NCI-H748 (cell line): ENCODE results near the gene CHAMP1.

Experiments used
- DNase-seq: peaks from one replicate; lab custom pipeline; 2025; ENCODE audit not compliant: unreplicated experiment; lab: John Stamatoyannopoulos, UW

The CHAMP1 gene

GRCh38 chr13:114299604-114300305 lies 14.5 kb upstream of the CHAMP1 start:
- no peak for DNase-seq

DNA sequence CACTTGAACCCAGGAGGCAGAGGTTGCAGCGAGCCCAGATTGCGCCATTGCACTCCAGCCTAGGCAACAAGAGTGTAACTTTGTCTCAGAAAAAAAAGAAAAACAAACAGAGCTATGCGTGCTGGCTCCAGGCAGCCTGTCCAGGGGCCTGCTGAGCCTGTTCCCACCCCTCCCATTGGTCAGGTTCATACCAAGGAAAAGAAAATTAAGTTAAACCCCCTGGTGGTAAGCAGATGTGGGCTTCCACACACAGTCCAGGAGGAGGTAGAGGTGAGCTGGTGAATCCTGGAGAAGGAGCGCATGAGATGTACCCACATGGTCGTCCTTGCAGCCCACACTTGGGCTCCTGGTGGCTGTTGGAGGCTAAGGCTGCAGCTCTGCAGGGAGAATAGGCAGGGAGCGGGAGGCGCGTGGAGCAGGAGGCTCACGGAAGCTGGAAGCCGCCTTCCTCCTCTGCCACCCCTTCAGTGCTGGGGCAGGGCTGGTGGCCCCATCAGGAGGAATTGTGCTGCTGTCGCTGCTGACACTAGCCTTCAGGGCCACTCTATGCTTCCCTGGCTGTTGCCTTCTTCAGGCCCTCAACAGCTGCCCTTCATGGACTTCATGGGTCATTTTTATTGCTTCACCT lies 10.5 kb upstream of the CHAMP1 start:
- no peak for DNase-seq

GRCh38 chr13:114304346-114305034 lies 9.8 kb upstream of the CHAMP1 start:
- no peak for DNase-seq

DNA sequence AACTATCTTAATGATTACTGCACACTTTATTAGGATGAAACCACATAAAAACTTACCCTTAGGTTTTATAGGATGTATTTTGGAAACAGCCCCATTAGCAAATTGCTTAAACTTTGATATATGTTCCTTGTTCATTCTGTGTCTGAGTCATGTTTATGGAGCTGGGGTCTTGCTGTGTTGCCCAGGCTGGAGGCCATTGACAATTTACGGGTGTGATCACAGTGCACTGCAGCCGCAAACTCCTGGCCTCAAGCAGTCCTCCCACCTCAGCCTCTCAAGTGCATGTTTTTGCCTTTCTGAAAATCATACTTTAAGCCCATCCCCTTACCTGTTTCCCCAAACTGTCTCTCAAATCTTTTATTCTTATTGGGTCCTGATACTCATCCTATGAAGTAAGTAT lies 5.2 kb upstream of the CHAMP1 start:
- no peak for DNase-seq

DNA sequence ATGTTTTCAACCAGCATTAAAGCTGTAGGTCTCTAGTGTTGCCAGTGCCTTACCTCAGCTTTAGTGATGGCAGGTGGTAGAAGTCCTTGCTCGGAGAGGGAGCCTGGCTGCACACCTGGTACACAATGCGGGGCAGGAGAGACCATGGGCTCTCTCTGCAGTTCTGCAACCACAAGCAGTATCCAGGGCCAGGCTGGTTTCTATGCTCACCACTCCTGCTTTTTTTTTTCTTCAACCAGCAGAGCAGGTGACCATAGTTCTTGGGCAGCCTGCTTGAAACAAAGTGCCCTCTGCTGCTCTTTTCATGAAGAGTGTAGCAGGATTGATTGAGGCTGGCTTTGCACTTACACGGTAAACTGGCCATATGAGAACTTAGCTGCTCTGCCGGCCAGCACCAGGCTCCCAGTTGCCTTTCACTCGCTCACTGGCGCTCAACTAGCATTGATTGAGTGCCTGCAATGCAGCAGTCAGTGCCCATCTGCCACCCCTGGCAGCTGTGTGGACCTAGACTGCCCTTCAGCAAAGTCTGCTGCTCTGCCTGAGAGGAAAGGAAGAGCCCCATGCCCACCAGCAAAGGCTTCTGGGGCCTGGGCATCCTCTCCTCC lies 4.4 kb upstream of the CHAMP1 start:
- no peak for DNase-seq

- no peak for DNase-seq
These were observed 3.3 kb upstream of the CHAMP1 start for GRCh38 chr13:114310956-114311355.

DNA sequence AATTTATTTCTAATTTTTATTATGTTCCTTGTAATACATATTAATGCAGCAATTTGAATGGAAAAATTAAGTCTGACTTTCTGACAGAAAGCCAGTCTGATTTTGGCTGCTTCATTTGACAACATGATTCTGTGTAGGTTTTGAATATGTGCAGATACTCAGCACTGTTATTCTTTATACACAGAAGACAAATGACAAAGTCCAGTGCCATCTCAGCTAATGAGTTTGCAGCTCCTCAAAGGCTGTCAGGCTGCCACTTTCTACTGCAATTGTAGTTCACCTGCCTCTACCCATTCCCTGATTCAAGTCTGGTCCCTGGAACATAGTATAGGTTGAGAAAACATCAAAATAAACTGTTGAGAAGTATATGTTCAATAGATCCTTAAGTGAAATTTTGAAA lies 2.9 kb upstream of the CHAMP1 start:
- no peak for DNase-seq

DNA sequence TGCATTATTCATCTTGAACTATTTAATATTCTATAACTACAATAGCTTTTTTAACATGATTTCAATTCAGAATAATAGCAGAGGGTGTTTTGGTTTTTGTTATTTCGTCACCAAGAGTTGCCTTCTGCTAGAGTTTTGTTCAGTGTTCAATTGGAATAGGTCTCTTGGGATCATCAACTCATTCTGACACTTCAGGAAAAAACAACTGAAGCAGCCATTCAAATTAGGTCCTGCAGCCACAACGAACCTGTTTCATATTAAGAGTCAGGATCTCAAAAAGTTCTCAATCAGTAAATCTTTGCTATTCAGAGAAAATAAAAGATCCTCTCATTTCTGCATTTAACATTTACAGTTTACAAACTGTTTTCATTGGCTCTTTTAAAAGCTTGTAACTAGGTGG lies 2.4 kb upstream of the CHAMP1 start:
- no peak for DNase-seq

DNA sequence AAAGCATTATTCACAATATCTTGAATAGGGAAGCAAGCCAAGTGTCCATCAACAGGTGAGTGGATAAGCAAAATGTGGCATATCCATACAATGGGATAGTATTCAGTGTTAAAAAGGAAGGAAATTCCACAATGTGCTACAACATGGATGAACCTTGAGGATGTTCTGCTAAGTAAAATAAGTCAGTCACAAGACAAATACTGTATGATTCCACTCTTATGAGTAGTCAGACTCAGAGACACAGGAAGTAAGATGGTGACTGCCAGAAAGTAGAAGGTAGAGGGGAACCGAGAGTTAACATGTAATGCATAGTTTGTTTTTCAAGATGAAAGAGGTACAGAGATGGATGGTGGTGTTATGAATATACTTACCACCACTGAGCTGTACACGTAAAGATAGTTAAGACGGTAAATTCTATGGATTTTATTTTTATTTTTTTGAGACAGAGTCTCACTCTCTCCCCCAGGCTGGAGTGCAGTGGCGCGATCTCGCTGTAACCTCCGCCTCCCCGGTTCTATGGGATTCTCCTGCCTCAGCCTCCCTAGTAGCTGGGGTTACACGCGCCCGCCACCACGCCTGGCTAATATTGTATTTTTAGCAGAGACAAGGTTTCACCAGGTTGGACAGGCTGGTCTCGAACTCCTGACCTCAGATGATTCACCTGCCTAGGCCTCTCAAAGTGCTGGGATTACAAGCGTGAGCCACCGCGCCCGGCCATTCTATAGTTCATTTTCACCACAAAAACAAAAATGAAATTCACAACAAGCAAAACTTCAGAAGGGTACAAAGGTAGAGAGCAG lies 1.0 kb upstream of the CHAMP1 start:
- no peak for DNase-seq

- no peak for DNase-seq
These were observed 927 bp downstream of the CHAMP1 start for GRCh38 chr13:114315074-114315785.

GRCh38 chr13:114318624-114319023 lies 4.3 kb downstream of the CHAMP1 start:
- DNase-seq = no peak

DNA sequence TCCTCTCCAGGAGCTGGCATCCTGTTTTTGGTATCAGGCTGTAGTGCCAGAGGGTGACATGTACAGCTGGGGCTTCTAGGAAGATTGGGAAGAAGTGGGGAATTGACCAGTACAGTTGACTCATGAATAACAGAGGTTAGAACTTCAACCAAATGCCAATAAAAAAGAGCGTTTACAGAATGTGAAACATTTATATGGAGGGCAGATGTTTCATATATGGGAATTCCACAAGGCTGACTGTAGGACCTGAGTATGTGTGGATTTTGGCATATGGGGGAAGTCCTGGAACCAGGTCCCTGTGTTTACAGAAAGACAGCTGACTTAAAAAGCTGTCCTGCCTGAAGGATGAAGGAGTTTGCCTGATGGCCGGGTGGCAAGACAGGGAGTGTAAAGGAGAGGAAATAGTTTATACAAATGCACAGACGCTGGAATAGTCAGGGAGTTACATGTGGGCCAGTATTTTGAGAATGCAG lies 5.2 kb downstream of the CHAMP1 start:
- DNase-seq = no peak

GRCh38 chr13:114320065-114320464 lies 5.8 kb downstream of the CHAMP1 start:
- no peak for DNase-seq

- DNase-seq = no peak
These were observed 7.0 kb downstream of the CHAMP1 start for GRCh38 chr13:114321256-114321655.

DNA sequence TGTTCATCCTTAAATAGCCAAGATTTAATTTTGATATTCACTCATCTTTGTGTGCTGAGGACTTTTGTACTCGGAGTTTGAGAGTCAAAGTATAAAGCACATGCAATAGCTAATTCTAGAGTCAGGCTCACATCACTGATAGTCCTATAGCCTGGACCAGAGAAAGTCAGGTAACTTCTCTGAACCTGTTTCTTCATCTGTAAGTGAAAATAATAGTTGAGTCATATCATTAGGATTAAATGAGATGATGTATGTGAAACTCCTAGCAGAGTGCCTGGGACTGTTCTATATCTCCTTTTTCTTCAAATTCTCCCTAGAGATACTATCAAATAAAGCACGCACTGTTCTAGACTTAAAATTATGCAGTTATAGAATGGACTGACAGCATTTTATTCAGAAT lies 9.0 kb downstream of the CHAMP1 start:
- no peak for DNase-seq

DNA sequence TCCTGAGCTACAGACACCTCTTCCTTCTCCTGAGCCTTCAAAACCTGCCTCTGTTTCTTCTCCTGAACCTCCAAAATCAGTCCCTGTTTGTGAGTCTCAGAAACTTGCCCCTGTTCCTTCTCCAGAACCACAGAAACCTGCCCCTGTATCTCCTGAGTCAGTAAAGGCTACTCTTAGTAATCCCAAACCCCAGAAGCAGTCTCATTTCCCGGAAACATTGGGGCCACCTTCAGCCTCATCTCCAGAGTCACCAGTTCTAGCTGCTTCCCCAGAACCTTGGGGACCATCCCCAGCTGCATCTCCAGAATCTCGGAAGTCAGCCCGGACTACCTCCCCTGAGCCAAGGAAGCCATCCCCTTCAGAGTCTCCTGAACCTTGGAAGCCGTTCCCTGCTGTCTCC lies 10.0 kb downstream of the CHAMP1 start:
- DNase-seq = no peak

- DNase-seq = no peak
These were observed 11.4 kb downstream of the CHAMP1 start for GRCh38 chr13:114325729-114326128.

DNA sequence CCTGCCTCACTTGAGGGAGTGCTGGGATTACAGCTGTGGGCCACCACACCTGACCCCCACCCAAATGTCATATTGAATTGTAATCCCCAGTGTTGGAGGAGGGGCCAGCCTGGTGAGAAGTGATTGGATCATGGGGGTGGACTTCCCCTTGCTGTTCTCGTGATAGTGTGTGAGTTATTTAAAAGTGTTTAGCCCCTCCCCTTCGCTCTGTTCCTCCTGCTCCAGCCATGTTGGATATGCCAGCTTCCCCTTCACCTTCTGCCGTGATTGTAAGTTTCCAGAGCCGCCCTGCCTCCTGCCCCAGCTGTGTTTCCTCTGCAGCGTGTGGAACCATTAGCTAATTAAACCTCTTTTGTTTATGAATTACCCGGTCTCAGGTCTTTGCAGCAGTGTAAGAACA lies 13.7 kb downstream of the CHAMP1 start:
- no peak for DNase-seq

GRCh38 chr13:114328595-114328994 lies 14.3 kb downstream of the CHAMP1 start:
- no peak for DNase-seq

DNA sequence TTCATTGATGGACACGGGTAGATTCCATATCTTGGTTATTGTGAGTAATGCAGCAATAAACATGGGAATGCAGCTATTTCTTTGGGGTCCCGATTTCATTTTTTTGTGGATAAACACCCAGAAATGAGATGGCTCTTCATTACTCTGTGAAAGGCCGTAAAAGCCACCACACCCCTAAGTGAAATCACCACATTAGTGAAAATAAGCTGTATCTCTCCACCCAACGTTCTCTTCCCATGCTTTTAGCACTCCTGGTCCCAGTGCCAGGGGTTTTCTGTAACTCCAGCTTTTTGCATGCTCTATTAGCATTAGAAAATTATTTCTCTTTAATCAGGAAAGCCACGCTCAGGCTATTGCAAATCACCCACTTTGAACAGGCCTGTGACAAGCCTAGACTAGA lies 15.8 kb downstream of the CHAMP1 start:
- DNase-seq = no peak
